ENCODE measurements around the gene SH2D7.
A peak's percentile ranks its signal among the peaks of the same experiment; 100 is the strongest.

Gene SH2D7

GRCh38 chr15:78104566-78105475 is 12.5 kb downstream of the SH2D7 start:
- DNase-seq (ENCODE audit: low read depth in 2 of 2): no peak

GRCh38 chr15:78105476-78106241 is 13.3 kb downstream of the SH2D7 start:
- no peak for DNase-seq (ENCODE audit: low read depth in 2 of 2)

GRCh38 chr15:78107471-78107870 is 15.1 kb downstream of the SH2D7 start:
- no peak for DNase-seq (ENCODE audit: low read depth in 2 of 2)

GRCh38 chr15:78108300-78109084 is 16.1 kb downstream of the SH2D7 start:
- DNase-seq (ENCODE audit: low read depth in 2 of 2): peak; percentile 74 to 77

GRCh38 chr15:78109156-78109555 is 16.8 kb downstream of the SH2D7 start:
- DNase-seq (ENCODE audit: low read depth in 2 of 2): no peak

GRCh38 chr15:78110096-78110495 is 17.7 kb downstream of the SH2D7 start:
- no peak for DNase-seq (ENCODE audit: low read depth in 2 of 2)

- DNase-seq (ENCODE audit: low read depth in 2 of 2): no peak
These were observed 18.6 kb downstream of the SH2D7 start for GRCh38 chr15:78110916-78111475.

- no peak for DNase-seq (ENCODE audit: low read depth in 2 of 2)
These were observed 19.4 kb downstream of the SH2D7 start for GRCh38 chr15:78111788-78112187.

- no peak for DNase-seq (ENCODE audit: low read depth in 2 of 2)
These were observed 20.2 kb downstream of the SH2D7 start for GRCh38 chr15:78112551-78112950.

GRCh38 chr15:78120523-78120922 is 28.2 kb downstream of the SH2D7 start:
- DNase-seq (ENCODE audit: low read depth in 2 of 2): no peak

GRCh38 chr15:78125267-78125666 is 32.9 kb downstream of the SH2D7 start:
- DNase-seq (ENCODE audit: low read depth in 2 of 2): no peak

- DNase-seq (ENCODE audit: low read depth in 2 of 2): no peak
These were observed 35.5 kb downstream of the SH2D7 start for GRCh38 chr15:78127882-78128281.

- no peak for DNase-seq (ENCODE audit: low read depth in 2 of 2)
These were observed 36.9 kb downstream of the SH2D7 start for GRCh38 chr15:78129077-78129750.

- no peak for DNase-seq (ENCODE audit: low read depth in 2 of 2)
These were observed 37.5 kb downstream of the SH2D7 start for GRCh38 chr15:78129751-78130287.

GRCh38 chr15:78130466-78131294 is 38.3 kb downstream of the SH2D7 start:
- no peak for DNase-seq (ENCODE audit: low read depth in 2 of 2)

GRCh38 chr15:78131295-78132061 is 39.1 kb downstream of the SH2D7 start, which contains the start of gene CIB2:
TSS of gene CIB2 (minus strand) at chr15:78131445. CDS start at chr15:78131215, 230 bp downstream.
- peak; percentile 41 to 70 for DNase-seq (ENCODE audit: low read depth in 2 of 2)

GRCh38 chr15:78133801-78134200 is 41.4 kb downstream of the SH2D7 start:
- DNase-seq (ENCODE audit: low read depth in 2 of 2): no peak

- no peak for DNase-seq (ENCODE audit: low read depth in 2 of 2)
These were observed 47.2 kb downstream of the SH2D7 start for GRCh38 chr15:78139578-78139977.

GRCh38 chr15:78140292-78140691 is 47.9 kb downstream of the SH2D7 start:
- no peak for DNase-seq (ENCODE audit: low read depth in 2 of 2)
